AG08395 (cell line): Measurements from ENCODE around the gene CACNA1G.

Experiments
- DNase-seq: peaks from one replicate; pipeline ENCODE4 v3.0.0; 2012; ENCODE audit warnings: mixed read lengths, low spot score

The CACNA1G gene

GRCh38 chr17:50568659-50569058, 8.1 kb downstream of the CACNA1G start:
- no peak for DNase-seq

- DNase-seq = no peak
Observed at GRCh38 chr17:50569592-50569991, 9.1 kb downstream of the CACNA1G start.

GRCh38 chr17:50570032-50570431, 9.5 kb downstream of the CACNA1G start:
- no peak for DNase-seq

GRCh38 chr17:50570528-50570927, 10.0 kb downstream of the CACNA1G start:
- DNase-seq = no peak

GRCh38 chr17:50571681-50572080, 11.2 kb downstream of the CACNA1G start:
- no peak for DNase-seq

DNA sequence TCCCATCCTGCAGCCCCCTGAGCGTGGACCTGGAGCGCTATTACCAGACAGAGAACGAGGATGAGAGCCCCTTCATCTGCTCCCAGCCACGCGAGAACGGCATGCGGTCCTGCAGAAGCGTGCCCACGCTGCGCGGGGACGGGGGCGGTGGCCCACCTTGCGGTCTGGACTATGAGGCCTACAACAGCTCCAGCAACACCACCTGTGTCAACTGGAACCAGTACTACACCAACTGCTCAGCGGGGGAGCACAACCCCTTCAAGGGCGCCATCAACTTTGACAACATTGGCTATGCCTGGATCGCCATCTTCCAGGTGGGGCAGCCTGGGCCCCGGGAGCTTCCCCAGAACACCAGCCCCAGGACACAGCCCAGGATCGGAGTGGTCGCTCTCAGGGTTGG, 12.0 kb downstream of the CACNA1G start:
- DNase-seq = no peak

GRCh38 chr17:50573866-50574611, 13.5 kb downstream of the CACNA1G start:
- no peak for DNase-seq

- DNase-seq = no peak
Observed at GRCh38 chr17:50575581-50576210, 15.2 kb downstream of the CACNA1G start.

- DNase-seq = no peak
Observed at GRCh38 chr17:50576864-50577263, 16.3 kb downstream of the CACNA1G start.

GRCh38 chr17:50577451-50577954, 17.0 kb downstream of the CACNA1G start:
- DNase-seq = no peak

- DNase-seq = no peak
Observed at GRCh38 chr17:50578173-50578572, 17.7 kb downstream of the CACNA1G start.

- DNase-seq = no peak
Observed at GRCh38 chr17:50579399-50579798, 18.9 kb downstream of the CACNA1G start.

DNA sequence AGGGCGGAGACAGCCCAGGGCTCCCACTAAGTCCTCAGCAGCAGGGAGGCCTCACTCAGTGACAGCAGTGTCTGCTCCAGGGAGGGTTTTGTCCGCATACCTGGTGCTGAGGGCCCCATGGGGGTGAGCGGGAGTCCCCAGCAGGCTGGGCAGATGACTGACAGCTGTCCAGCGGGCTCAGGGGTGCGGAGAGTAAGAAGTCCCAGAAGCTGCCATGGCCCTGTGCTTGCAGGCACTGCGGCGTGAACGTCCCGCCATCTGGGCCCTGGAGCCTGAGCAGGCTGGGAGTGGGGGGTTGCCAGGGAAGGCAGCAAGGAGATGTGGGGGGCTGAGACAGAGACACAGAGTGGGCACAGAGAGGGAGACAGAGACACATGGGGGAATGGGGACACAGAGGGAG, 20.1 kb downstream of the CACNA1G start:
- no peak for DNase-seq

- no peak for DNase-seq
Observed at GRCh38 chr17:50581316-50581715, 20.8 kb downstream of the CACNA1G start.

DNA sequence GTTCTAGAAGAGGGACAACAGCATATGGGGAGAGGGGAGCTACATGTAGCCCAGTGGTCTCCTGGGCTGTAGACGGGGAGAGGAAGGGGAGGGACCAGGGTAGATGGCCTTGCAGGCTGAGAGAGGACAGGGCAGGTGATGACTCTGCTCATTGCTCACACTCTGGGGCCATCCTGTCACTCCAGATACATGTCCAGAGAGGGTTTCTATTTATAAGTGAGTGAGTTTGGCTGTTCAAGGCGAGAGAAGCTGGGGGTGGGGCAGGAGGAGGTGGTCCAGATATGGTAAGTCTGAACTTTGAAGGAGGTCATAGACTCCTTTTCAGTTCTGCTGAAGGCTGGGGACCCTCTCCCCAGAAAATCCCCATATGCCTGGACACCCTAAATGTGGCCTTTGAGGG, 22.2 kb downstream of the CACNA1G start:
- no peak for DNase-seq

- no peak for DNase-seq
Observed at GRCh38 chr17:50583641-50584040, 23.1 kb downstream of the CACNA1G start.

GRCh38 chr17:50584116-50584515, 23.6 kb downstream of the CACNA1G start:
- no peak for DNase-seq

DNA sequence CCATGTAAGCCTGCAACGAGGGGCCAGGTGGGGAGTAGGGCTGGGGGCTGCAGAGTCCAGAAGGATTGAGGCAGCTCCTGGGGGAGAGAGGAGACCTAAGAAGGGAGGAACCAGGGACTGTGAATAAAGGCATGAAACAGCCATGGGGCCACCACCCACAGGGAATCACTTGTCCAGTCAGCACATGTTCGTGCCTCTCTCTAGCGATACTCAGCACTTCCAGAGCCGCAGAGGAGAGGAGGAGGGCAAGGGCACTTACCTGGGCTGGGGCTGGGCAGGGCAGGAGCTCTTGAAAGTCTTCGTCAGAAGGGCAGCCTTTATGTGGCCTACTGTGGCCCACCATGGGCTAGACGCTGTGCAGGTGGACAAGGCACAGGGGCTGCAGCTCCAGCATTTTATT, 24.2 kb downstream of the CACNA1G start:
- DNase-seq = no peak

GRCh38 chr17:50585346-50585745, 24.8 kb downstream of the CACNA1G start:
- no peak for DNase-seq

DNA sequence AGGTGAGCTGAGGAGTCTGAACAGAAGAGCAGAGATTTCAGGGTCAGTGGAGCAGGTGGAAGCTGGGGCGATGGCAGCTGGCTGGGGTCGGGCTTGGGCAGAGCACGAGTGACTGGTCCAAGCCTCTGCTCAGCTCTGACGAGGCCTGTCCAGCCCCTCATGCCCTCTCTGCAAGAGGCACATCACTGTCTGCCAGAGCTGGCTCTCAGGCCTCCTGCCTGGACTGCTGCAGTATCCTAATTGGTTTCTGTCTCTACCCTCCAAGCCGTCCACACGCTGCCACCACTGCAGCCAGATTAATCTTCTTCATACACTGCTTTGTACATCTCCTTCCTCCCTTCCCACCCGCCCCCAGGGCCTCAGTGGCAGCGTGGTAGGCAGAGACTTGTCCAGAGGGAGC, 25.4 kb downstream of the CACNA1G start:
- DNase-seq = no peak

DNA sequence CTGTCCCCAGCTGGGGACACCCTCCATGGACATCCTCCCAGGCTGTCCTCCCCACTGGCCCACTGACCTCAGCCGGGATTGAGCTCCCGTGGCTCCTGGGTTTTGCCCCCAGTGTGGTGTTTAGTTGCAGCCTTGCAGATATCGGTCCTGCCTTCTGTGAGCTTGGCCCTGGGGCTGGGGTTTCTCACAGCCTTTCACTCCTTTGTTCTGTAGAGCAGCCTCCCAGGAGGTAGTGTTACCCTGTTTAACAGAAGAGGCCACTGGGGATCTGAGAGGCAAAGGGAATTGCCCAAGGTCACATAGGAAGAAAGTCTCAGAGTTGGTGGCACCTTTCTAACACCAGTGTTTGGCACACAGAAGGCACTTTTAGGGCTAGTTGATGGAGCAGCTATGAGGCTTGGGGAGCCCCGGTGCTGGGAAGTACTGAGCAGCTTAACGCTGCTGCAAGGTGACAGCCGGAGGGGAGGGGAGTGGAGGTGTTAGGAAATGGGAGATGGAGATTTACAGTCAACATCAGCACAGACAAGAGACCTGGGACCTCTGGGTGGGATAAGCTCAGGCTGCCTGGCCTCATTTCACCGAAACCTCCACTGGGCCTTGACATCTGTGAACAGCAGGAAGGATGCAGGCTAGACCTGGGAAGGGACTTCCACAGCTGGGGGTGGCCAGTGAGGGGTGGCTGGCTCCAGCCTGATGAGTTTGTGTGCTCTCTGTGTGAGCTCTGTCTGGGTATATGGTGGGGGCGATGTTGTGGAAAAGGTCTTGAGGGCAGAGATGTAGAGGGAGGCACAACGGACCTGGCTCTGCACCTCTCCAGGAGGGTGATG, 26.1 kb downstream of the CACNA1G start:
- DNase-seq = no peak

DNA sequence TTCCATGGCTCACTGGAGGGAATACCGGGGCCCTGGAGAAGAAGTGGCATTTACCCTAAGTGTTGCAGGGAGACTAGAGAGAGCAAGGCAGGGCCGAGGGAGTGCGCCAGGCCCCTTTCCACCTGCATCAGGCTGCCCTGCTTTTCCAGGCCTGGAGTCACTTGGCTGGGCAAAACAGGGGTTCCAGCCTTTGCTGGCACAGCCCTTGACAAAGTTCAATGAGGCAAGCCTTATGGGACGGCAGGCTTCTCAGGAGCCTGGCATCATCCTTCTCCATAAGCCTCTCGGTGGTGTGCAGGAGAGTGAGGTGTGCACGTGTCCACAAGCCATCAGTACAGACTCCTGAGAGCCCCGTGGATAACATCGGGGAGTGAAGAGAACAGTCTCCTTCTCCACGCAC, 27.1 kb downstream of the CACNA1G start:
- no peak for DNase-seq
